ENCODE results near the gene ZNF385B. TPM values are rescaled to one million over a fixed set of nuclear protein-coding genes. Genes with fewer than 3 reads are reported as not detected.

The ZNF385B gene
- total and polyA plus RNA-seq, 12 donors: 2.0 to 15.3 (median 8.4) TPM

DNA sequence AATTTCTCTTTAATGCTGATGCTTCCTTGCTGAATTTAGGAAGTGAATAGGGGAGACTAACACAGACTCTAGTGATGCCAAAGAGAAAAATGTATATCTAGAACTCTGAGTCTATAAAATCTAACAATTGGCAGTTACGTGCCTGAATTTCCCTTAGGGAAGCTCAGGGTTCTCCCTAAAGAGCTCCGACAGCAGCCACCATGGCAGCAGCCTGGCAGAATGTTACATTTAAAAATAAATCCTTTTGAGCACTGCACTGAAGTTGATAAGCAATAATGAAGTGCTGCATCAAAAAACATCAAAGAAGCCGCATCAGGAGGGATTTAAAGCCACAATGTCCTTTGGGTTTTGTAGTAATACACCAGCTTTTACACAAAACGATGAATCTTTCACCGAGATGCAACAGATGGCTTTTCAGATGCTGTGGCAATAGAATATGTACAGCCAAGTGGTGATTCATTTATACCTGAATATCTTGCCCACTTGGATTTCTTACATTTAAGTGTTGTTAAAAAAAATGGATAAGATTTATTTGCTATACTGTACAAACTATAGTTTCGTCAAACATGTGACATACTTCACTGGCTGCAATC is 305.6 kb downstream of the ZNF385B start:
- H3K9me3 ChIP-seq (replicated peaks in 1 of 3): no peaks in the 10 kb centered on the region
- no peak for DNase-seq
- H3K27me3 ChIP-seq: no peaks in the 10 kb centered on the region
- intact Hi-C loops (cut with DNase I): no loop called here
- 67 to 74% (median 69%) methylated on average over 6 of the region's 6 CpGs for WGBS, 4 donors
- H3K27ac ChIP-seq: no peak overlapping the region
- no peak overlapping the region for H3K4me3 ChIP-seq
- peaks cover 0 to 11% of the 10 kb centered on the region in 2 donors for H3K4me1 ChIP-seq (replicated peaks in 1 of 2)
- H3K36me3 ChIP-seq (replicated peaks in 1 of 2): no peaks in the 10 kb centered on the region
- no peak for TF ChIP-seq POLR2A (IDR thresholded peaks at IDR 0.05)
- TF ChIP-seq CTCF (IDR thresholded peaks at IDR 0.05): no peak

DNA sequence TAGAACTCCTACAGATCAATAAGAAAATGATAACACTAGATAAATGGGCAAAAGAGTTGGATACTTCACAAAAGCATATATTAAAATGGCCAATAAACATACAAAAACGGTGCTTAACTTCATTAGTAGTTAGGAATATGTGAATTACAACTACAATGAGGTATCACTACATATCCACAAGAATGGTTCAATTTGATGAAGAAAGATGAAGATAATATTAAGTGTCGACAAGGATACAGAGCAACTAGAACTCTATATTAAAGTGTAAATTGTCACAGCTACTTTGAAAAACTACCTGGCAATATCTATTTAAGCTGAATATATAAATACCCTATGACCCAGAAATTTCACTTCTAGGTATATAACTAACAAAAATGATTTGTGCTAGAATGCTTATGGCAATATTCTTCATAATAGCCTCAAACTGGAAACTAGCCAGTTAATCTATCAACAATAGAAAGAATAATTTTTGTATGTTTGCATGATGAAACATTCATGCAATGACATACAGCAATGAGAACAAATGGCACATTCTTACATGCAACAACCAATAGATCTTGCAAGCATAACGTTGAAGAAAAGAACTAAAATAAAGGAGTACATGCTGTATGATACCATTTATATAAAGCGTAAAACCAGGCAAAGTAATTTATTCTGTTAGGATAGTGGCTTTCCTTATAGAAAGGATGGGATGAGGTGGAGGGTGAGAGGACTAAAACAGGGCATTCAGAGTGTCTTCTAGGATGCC is 306.6 kb downstream of the ZNF385B start:
- TF ChIP-seq POLR2A (IDR thresholded peaks at IDR 0.05): no peak
- Histone ChIP-seq H3K4me3 (no peak overlapping the region), H3K9me3 (replicated peaks in 1 of 3) (no peaks in the 10 kb centered on the region), H3K4me1 (replicated peaks in 1 of 2) (peaks cover 0 to 11% of the 10 kb centered on the region in 2 donors), H3K27ac (no peak overlapping the region), H3K36me3 (replicated peaks in 1 of 2) (no peaks in the 10 kb centered on the region), H3K27me3 (no peaks in the 10 kb centered on the region)
- intact Hi-C loops (cut with DNase I): no loop called here
- WGBS, 4 donors: 84 to 91% (median 88%) methylated on average over 4 of the region's 4 CpGs
- no peak for DNase-seq

DNA sequence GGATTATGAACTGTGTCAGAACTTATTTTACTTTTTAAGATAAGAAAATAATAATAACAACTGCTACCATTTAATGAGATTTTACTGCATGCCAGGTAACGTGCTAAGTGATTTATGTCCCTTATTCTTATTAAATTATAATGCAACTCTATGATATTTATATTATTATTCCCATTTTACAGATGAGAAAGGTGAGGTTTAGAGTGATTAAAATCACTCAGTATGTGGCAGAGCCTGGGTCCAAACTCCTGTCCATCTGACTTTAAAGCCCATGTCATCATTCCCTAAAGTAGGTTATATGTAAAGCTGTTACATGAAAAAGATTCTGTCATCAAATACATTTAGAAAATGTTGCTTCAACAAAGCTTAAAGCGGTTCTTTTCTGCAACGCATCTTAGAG is 308.0 kb downstream of the ZNF385B start:
- Histone ChIP-seq H3K4me3 (no peak overlapping the region), H3K4me1 (replicated peaks in 1 of 2) (peaks cover 0 to 8% of the 10 kb centered on the region in 2 donors), H3K36me3 (replicated peaks in 1 of 2) (no peaks in the 10 kb centered on the region), H3K27ac (no peak overlapping the region), H3K27me3 (no peaks in the 10 kb centered on the region), H3K9me3 (replicated peaks in 1 of 3) (no peaks in the 10 kb centered on the region)
- intact Hi-C loops (cut with DNase I): no loop called here
- DNase-seq: no peak
- 89 to 96% (median 91%) methylated on average over 3 of the region's 3 CpGs for WGBS, 4 donors
- TF ChIP-seq CTCF (IDR thresholded peaks at IDR 0.05) (no peak), POLR2A (IDR thresholded peaks at IDR 0.05) (no peak)

- no peak for DNase-seq
- no peak overlapping the region for H3K4me3 ChIP-seq
- H3K27ac ChIP-seq: no peak overlapping the region
- H3K4me1 ChIP-seq (replicated peaks in 1 of 2): no peaks in the 10 kb centered on the region
- intact Hi-C loops (cut with DNase I): no loop called here
- H3K27me3 ChIP-seq: no peaks in the 10 kb centered on the region
- no peak for TF ChIP-seq CTCF (IDR thresholded peaks at IDR 0.05)
- no peak for TF ChIP-seq POLR2A (IDR thresholded peaks at IDR 0.05)
- no peaks in the 10 kb centered on the region for H3K36me3 ChIP-seq (replicated peaks in 1 of 2)
- WGBS, 4 donors: 35 to 56% (median 43%) methylated on average over 1 of the region's 1 CpG
- H3K9me3 ChIP-seq (replicated peaks in 1 of 3): no peaks in the 10 kb centered on the region
Observed at GRCh38 chr2:179551539-179552045, 309.8 kb downstream of the ZNF385B start.

All from adrenal gland (tissue), 12 donors.